PFSK-1 (cell line): ENCODE results near the gene DNTT.

Experiments
- FOXP2 ChIP-seq: optimal IDR thresholded peaks from 2 replicates; pipeline ENCODE3; 2011; ENCODE audit warnings: borderline replicate concordance, control low read depth, inconsistent platforms; ENCODE audit not compliant: insufficient read depth; ENCODE audit errors: extremely low read length, extremely low read depth
- POLR2AphosphoS5 ChIP-seq: IDR thresholded peaks from 2 replicates; pipeline ENCODE4 v1.6.1; 2012; ENCODE audit warnings: low read depth, mild to moderate bottlenecking, control low read depth, low read length, moderate library complexity
- SIN3A ChIP-seq: IDR thresholded peaks from 2 replicates; pipeline ENCODE4 v1.6.1; 2012; ENCODE audit warnings: mild to moderate bottlenecking, low read length, moderate library complexity, borderline replicate concordance; ENCODE audit not compliant: insufficient read depth
- TAF1 ChIP-seq: IDR thresholded peaks from 2 replicates; pipeline ENCODE4 v1.6.1; 2012; ENCODE audit warnings: low read length, control low read depth, borderline replicate concordance; ENCODE audit not compliant: insufficient read depth
- TF ChIP-seq, protein P1 (sequence below), 2 experiments: IDR thresholded peaks; 2 replicates each; pipeline versions ENCODE4 v1.6.1 to v1.8.0; 2011 to 2012; ENCODE audit warnings: low read depth in 2 of 2, low read length in 2 of 2, control low read depth in 1 of 2, inconsistent platforms in 1 of 2, mild to moderate bottlenecking in 1 of 2, moderate library complexity in 1 of 2; ENCODE audit not compliant: insufficient read depth in 1 of 2

Gene DNTT

DNA sequence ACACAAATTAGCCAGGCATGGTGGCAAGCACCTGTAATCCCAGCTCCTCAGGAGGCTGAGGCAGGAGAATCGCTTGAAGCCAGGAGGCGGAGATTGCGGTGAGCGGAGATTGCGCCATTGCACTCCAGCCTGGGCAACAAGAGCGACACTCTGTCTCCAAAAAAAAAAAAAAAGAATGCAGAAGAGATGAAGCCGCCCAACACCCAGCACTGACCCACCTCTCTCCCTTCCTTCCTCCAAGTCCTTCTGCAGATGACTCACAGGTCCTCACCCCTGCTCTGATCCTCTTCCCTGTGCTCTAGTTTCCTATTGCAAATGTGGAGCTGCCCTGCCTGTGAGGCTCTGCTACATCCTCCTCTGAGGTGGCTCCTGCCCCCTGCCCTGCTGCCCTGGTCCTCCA lies 76.6 kb downstream of the DNTT start:
- TF ChIP-seq SIN3A, result no peak
- TF ChIP-seq TAF1, result no peak
- TF ChIP-seq, protein P1, sequence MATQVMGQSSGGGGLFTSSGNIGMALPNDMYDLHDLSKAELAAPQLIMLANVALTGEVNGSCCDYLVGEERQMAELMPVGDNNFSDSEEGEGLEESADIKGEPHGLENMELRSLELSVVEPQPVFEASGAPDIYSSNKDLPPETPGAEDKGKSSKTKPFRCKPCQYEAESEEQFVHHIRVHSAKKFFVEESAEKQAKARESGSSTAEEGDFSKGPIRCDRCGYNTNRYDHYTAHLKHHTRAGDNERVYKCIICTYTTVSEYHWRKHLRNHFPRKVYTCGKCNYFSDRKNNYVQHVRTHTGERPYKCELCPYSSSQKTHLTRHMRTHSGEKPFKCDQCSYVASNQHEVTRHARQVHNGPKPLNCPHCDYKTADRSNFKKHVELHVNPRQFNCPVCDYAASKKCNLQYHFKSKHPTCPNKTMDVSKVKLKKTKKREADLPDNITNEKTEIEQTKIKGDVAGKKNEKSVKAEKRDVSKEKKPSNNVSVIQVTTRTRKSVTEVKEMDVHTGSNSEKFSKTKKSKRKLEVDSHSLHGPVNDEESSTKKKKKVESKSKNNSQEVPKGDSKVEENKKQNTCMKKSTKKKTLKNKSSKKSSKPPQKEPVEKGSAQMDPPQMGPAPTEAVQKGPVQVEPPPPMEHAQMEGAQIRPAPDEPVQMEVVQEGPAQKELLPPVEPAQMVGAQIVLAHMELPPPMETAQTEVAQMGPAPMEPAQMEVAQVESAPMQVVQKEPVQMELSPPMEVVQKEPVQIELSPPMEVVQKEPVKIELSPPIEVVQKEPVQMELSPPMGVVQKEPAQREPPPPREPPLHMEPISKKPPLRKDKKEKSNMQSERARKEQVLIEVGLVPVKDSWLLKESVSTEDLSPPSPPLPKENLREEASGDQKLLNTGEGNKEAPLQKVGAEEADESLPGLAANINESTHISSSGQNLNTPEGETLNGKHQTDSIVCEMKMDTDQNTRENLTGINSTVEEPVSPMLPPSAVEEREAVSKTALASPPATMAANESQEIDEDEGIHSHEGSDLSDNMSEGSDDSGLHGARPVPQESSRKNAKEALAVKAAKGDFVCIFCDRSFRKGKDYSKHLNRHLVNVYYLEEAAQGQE (IDR thresholded peaks at IDR 0.05; ENCODE audit: insufficient read depth in 1 of 2, low read depth in 2 of 2, low read length in 2 of 2), result no peak
- no peak for TF ChIP-seq POLR2AphosphoS5
- no peak for TF ChIP-seq FOXP2

DNA sequence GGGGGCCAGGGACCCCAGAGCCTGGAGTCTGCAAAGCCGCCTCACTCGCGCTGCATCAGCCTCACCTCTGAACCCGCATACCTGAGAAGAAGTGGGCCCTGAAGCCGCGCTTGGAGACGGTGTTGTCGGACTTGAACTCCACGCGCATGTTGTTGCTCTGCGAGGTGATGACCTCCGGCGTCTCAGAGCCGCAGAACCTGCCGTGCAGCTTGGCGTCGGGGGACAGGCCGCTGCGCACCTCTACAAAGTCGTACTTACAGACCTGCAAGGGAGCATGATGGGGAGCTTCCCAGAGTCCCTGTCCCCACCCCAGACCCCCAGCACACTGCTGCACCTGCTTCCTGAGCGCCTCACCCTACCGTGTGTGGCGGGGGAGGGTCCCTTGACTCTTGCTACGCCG lies 80.3 kb downstream of the DNTT start:
- no peak for TF ChIP-seq TAF1
- no peak for TF ChIP-seq POLR2AphosphoS5
- TF ChIP-seq, protein P1 (IDR thresholded peaks at IDR 0.05; ENCODE audit: insufficient read depth in 1 of 2, low read depth in 2 of 2, low read length in 2 of 2), result no peak
- TF ChIP-seq SIN3A, result no peak
- TF ChIP-seq FOXP2, result no peak

DNA sequence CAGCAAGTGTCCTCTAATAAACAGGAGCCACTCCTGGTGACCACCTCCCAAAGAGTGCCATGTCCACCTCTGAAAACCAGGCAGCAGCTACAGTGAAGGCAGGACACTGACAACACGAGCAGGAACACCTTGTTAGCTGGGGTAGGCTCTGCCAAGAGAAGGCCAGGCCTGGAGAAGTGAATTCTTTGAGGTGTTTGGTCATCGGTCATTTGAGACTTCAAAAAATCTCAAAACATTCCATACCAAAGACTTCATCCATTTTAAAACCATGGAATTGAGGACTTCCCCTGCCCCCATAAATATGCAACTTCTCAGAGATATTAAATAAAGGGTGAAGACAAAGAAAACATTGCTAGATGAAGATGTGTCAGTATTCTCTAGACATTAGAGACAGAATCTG lies 82.9 kb downstream of the DNTT start:
- TF ChIP-seq SIN3A (no peak), FOXP2 (no peak), POLR2AphosphoS5 (no peak)

DNA sequence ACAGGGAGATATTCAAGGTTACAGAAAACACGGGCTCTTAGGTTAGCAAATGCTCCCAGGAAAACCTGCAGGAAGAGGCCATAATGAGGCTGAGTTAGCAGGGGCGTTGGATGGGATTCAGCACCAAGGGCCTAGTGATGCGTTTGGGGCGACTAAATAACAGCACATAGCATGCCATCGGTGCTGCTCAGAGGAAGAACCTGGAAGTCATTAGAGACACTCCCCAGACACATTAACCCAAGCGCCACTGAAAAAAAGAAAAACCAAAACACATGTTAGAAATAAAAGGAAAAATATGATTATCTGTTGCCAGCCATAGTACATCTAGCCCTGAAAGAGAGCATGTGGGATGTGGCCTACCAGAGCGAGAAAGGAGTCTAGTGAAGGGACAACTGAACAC lies 83.4 kb downstream of the DNTT start:
- TF ChIP-seq SIN3A (no peak), POLR2AphosphoS5 (no peak), FOXP2 (no peak), TAF1 (no peak)
- TF ChIP-seq, protein P1 (IDR thresholded peaks at IDR 0.05; ENCODE audit: insufficient read depth in 1 of 2, low read depth in 2 of 2, low read length in 2 of 2), result no peak
